Smooth muscle cell (in vitro differentiated cells): ENCODE data around the gene DSTYK. TPM values are rescaled to one million over a fixed set of nuclear protein-coding genes. Genes with fewer than 3 reads are reported as not detected.

Experiments used
- DNase-seq: peaks from one replicate; lab custom pipeline; 2025; ENCODE audit not compliant: unreplicated experiment; lab: John Stamatoyannopoulos, UW
- H2AFZ ChIP-seq: fragments of 200-600 bp; sonication (generic); 2 replicates; pipeline ENCODE4 v1.6.0; 2016; ENCODE audit warnings: antibody characterized with exemption, low read depth, mild to moderate bottlenecking
- H3F3A ChIP-seq: fragments of 200-600 bp; sonication (generic); 2 replicates; pipeline ENCODE4 v1.6.0; 2017; ENCODE audit warnings: antibody characterized with exemption, low read depth
- H3K27ac ChIP-seq: fragments of 200-600 bp; sonication (generic); 2 replicates; pipeline ENCODE4 v1.5.1; 2016; ENCODE audit warnings: low read depth, mild to moderate bottlenecking
- H3K27me3 ChIP-seq: fragments of 200-600 bp; sonication (generic); 2 replicates; pipeline ENCODE4 v1.6.1; 2016; ENCODE audit warnings: low read depth, mild to moderate bottlenecking
- H3K36me3 ChIP-seq: fragments of 200-600 bp; sonication (generic); 2 replicates; pipeline ENCODE4 v1.5.1; 2016; ENCODE audit warnings: low read depth
- H3K4me1 ChIP-seq: fragments of 200-600 bp; sonication (generic); 2 replicates; pipeline ENCODE4 v1.5.1; 2016; ENCODE audit warnings: low read depth
- H3K4me2 ChIP-seq: fragments of 200-600 bp; sonication (generic); 2 replicates; pipeline ENCODE4 v1.6.0; 2016; ENCODE audit warnings: mild to moderate bottlenecking
- H3K4me3 ChIP-seq: fragments of 200-600 bp; sonication (generic); 2 replicates; pipeline ENCODE4 v1.5.1; 2016; ENCODE audit warnings: mild to moderate bottlenecking
- H3K79me2 ChIP-seq: fragments of 200-600 bp; sonication (generic); 2 replicates; pipeline ENCODE4 v1.6.0; 2016; ENCODE audit warnings: low read depth, mild to moderate bottlenecking
- H3K9ac ChIP-seq: fragments of 200-600 bp; sonication (generic); 2 replicates; pipeline ENCODE4 v1.6.0; 2016; ENCODE audit warnings: low read depth
- H3K9me3 ChIP-seq: fragments of 200-600 bp; sonication (generic); replicated peaks from 2 replicates; pipeline ENCODE4 v1.5.1; 2016; ENCODE audit warnings: low read depth
- H4K20me1 ChIP-seq: fragments of 200-600 bp; sonication (generic); 2 replicates; pipeline ENCODE4 v1.6.0; 2016; ENCODE audit warnings: low read depth
- WGBS: methylation state at CpG from one replicate; pipeline ENCODE4 v1.1.7; 2016; ENCODE audit warnings: low lambda C conversion rate; 5-methylcytosine and 5-hydroxymethylcytosine counted together
- polyA plus RNA-seq: library from polyadenylated mRNA; unstranded; fragments of >200 nt; fragmentation: Nextera tagmentation; extraction: Ambion mirVana; gene quantifications from 2 replicates; pipeline ENCODE4 v1.2.1, GENCODE V29; 2016
- total RNA-seq: library from RNA; depleted of rRNA; stranded (reverse); fragments of >200 nt; gene quantifications from 2 replicates; pipeline ENCODE4 v1.2.3, GENCODE V29; 2014
- TF ChIP-seq, protein P1 (sequence below): fragments of 200-600 bp; sonication (generic); IDR thresholded peaks from 2 replicates; pipeline ENCODE4 v1.5.1; 2017; ENCODE audit warnings: borderline replicate concordance, mild to moderate bottlenecking, antibody characterized with exemption; ENCODE audit not compliant: insufficient read depth, poor library complexity, severe bottlenecking

Gene DSTYK
- total and polyA plus RNA-seq, 2 experiments from 2014 or later: 6.9 to 8.7 TPM

DNA sequence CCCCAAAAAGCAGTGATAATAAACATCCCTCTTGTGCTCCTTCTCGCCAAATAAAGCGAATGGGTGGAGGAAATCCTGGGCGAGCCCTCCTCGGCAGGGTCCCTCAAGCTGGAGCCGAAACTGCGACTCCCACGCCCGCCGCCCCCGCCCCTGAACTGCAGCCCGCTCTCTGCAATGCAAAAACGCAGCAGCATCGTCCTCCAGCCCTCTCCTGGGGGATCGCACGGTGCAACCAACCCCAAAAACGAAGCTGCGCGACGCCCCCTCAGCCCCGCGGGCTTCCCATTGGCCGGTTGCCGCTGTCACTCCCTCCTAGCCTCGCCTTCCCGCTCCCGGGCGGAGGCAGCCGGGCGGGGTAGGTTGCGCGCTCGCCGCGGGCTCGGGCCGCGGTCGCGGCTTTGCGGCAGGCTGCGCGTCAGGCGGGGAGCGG is 16.1 kb upstream of the DSTYK start, which contains the start of gene TMCC2:
Gene TMCC2, plus strand, starts transcription at position 363 of the 430 bp plus-strand sequence. CDS start 619 bp downstream, outside the sequence.
- Histone ChIP-seq H3K79me2 (no peaks in the 10 kb centered on the region), H3K27me3 (peaks cover 8% of the 10 kb centered on the region), H3K4me1 (peaks cover 15% of the 10 kb centered on the region), H3K9me3 (no peaks in the 10 kb centered on the region), H4K20me1 (peaks cover 3% of the 10 kb centered on the region), H3K4me2 (peak within 1 kb of the TSS; percentile 98), H2AFZ (peak within 1 kb of the TSS; percentile 84), H3K27ac (no peak within 1 kb of the TSS), H3F3A (no peaks in the 10 kb centered on the region), H3K36me3 (no peaks in the 10 kb centered on the region), H3K4me3 (peak within 1 kb of the TSS; percentile 68), H3K9ac (peak within 1 kb of the TSS; percentile 24)
- TF ChIP-seq, protein P1, sequence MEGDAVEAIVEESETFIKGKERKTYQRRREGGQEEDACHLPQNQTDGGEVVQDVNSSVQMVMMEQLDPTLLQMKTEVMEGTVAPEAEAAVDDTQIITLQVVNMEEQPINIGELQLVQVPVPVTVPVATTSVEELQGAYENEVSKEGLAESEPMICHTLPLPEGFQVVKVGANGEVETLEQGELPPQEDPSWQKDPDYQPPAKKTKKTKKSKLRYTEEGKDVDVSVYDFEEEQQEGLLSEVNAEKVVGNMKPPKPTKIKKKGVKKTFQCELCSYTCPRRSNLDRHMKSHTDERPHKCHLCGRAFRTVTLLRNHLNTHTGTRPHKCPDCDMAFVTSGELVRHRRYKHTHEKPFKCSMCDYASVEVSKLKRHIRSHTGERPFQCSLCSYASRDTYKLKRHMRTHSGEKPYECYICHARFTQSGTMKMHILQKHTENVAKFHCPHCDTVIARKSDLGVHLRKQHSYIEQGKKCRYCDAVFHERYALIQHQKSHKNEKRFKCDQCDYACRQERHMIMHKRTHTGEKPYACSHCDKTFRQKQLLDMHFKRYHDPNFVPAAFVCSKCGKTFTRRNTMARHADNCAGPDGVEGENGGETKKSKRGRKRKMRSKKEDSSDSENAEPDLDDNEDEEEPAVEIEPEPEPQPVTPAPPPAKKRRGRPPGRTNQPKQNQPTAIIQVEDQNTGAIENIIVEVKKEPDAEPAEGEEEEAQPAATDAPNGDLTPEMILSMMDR: no peak
- DNase-seq: peak; percentile 58
- WGBS: under 1% methylated on average over 29 of the region's 44 CpGs

DNA sequence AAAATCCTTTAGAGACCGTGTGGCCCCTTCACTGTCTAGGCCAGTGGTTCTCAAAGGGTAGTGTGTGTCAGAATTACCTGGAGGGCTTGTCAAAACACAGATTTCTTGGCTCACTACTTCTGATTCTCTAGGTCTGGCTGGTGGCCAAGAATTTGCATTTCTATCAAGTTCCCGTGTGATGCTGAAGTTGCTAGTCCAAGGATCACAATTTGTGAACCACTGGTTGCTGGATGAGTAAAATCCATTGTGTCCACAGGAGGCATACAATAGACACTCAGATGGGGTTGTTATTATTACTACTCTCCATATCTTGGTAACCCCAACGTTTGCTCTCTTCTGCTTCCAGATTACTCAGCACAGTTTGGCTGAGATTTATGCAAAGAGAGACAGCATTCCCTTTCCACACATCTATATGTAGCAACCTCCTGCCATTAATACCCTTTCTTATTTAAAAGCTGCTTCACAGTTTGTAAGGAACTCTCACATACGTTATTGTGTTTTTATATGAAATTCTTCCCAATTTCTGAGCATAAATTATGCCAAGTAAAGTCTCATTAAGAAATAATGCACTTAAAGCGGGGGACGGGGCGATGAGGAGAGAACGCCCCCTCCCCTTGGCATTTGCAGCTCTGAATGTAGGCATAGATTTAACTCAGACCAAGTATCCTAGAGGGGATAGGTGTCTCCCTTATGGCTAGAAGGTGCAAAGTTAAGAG is 15.5 kb upstream of the DSTYK start:
- no peak for DNase-seq
- H3K9ac ChIP-seq: no peak overlapping the region
- H3F3A ChIP-seq: no peaks in the 10 kb centered on the region
- H3K9me3 ChIP-seq: no peaks in the 10 kb centered on the region
- no peak overlapping the region for H3K27ac ChIP-seq
- peak overlapping the region; percentile 84 for H2AFZ ChIP-seq
- H3K79me2 ChIP-seq: no peaks in the 10 kb centered on the region
- H3K4me3 ChIP-seq: peak overlapping the region; percentile 56
- no peaks in the 10 kb centered on the region for H3K36me3 ChIP-seq
- H4K20me1 ChIP-seq: peaks cover 3% of the 10 kb centered on the region
- 17% methylated on average over 8 of the region's 8 CpGs for WGBS
- H3K4me1 ChIP-seq: peaks cover 15% of the 10 kb centered on the region
- TF ChIP-seq, protein P1: no peak
- peaks cover 8% of the 10 kb centered on the region for H3K27me3 ChIP-seq
- H3K4me2 ChIP-seq: peak overlapping the region; percentile 90

DNA sequence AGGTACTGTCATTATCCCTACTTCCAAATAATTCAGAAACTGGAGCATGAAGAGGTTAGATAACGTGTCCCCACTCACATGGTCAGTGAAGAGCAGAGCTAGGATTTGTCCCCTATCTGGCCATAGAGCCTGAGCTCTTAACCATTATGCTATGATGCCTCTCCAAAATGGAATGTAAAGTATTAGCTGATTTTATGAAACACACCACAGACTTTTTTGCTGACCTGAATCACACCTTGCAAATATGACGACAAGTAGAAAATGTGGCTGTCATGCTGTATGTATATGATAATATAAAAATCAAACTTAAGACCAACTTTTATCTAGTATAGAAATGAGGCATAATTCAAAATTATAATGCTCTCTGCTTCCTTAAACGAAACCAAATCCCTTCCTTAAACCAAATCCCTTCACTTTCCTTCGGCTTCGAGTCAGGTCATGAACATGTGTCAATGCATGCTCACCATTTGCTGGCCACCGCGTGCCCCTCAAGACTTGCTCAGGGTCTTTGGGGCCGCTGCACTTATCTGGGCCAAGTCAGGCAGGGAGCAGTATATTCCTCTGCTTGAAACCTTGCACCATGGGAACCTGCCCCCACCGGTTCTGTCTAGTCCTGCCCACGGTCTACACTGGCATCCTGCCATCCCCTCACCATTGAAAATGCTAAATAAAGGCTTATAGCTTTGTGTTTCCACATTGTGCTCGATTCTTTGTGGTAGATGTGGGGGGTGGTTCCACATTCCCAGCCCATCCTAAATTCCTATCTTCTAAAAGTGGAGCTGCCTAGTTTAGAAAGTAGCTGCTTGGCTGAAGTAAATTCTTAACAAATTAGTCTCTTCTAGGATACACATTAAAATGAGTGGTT is 14.6 kb upstream of the DSTYK start:
- TF ChIP-seq, protein P1: no peak
- no peaks in the 10 kb centered on the region for H3K9me3 ChIP-seq
- H3K36me3 ChIP-seq: no peaks in the 10 kb centered on the region
- 82% methylated on average over 11 of the region's 11 CpGs for WGBS
- H4K20me1 ChIP-seq: peaks cover 3% of the 10 kb centered on the region
- H3K9ac ChIP-seq: no peak overlapping the region
- no peak overlapping the region for H3K4me3 ChIP-seq
- no peaks in the 10 kb centered on the region for H3K79me2 ChIP-seq
- no peak for DNase-seq
- no peak overlapping the region for H2AFZ ChIP-seq
- H3K4me1 ChIP-seq: peaks cover 15% of the 10 kb centered on the region
- H3K4me2 ChIP-seq: no peak overlapping the region
- H3K27me3 ChIP-seq: peaks cover 8% of the 10 kb centered on the region
- H3F3A ChIP-seq: no peaks in the 10 kb centered on the region
- no peak overlapping the region for H3K27ac ChIP-seq
